ENCODE results near the gene CRYL1. TPM values are rescaled to one million over a fixed set of nuclear protein-coding genes. Genes with fewer than 3 reads are reported as not detected.

The CRYL1 gene
- total and polyA plus RNA-seq, 9 of the 15 experiments (the other 6 are each of a cell fraction or from before 2014, with no cell fraction given) = 1.0 to 6.9 (median 2.4) TPM

DNA sequence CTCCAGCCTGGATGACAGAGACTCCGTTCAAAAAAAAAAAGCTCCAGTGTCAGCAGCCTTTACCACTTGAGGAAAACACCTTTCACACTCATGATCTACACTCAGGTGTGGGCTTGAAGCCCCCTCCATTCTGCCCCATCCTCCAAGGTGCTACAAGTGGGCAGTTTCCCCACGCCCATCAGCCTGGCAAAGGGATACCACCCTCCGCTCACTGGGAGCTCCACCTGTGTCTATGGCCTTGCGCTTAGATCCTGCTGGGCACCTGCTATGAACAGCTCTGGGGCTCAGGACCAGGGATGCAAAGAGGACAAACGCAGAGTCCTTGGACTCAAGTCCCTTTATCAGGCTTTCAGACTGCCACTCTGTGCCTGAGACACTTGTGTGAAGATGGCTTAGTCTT lies 127.8 kb downstream of the CRYL1 start:
- intact Hi-C loops (cut with micrococcal nuclease) = no loop called here
- no peak overlapping the region for H2AFZ ChIP-seq (ENCODE audit: low read depth, low read length)
- no peaks in the 10 kb centered on the region for H3K9me3 ChIP-seq (replicated peaks; ENCODE audit: control insufficient read depth, insufficient read depth, low read depth, low read length)
- no peaks in the 10 kb centered on the region for H4K20me1 ChIP-seq (replicated peaks; ENCODE audit: control insufficient read depth, insufficient read depth, low read length)
- no peak overlapping the region for H3K4me2 ChIP-seq (ENCODE audit: insufficient read depth, low read length)
- no peak overlapping the region for H3K4me3 ChIP-seq
- WGBS (ENCODE audit: insufficient coverage, low coverage, missing lambda C conversion rate) = 0% methylated on average over 2 of the region's 5 CpGs
- no peaks in the 10 kb centered on the region for H3K9me1 ChIP-seq (ENCODE audit: control insufficient read depth, insufficient read depth, low read length)
- no peak overlapping the region for H3K27ac ChIP-seq (ENCODE audit: extremely low read depth, low read depth, low read length)
- H3K4me1 ChIP-seq (replicated peaks in 1 of 2; ENCODE audit: control insufficient read depth in 2 of 2, insufficient read depth in 2 of 2, low read length in 2 of 2) = peaks cover 0 to 9% of the 10 kb centered on the region in 2 experiments; a peak in 2 of 5 replicates
- CTCF ChIA-PET (ENCODE audit: low intra/inter-chr PET ratio) = no interaction called here
- H3K9ac ChIP-seq (ENCODE audit: insufficient read depth in 1 of 2, low read depth in 2 of 2, low read length in 2 of 2) = no peak overlapping the region
- H3K27me3 ChIP-seq (ENCODE audit: control insufficient read depth in 2 of 2, insufficient read depth in 2 of 2, low read length in 2 of 2) = peaks cover 0 to 29% of the 10 kb centered on the region in 2 experiments; a peak in 2 of 5 replicates
- no peaks in the 10 kb centered on the region for H3K36me3 ChIP-seq (ENCODE audit: control insufficient read depth, insufficient read depth, low read length)
- BruUV-seq (replicated peaks) = no TSS peak
- FAIRE-seq (no peak), DNase-seq (ENCODE audit: extremely low read depth in 1 of 4, low spot score in 3 of 4) (no peak), ATAC-seq (no peak)
- in situ Hi-C loops (cut with MboI) = no loop called here
- no peaks in the 10 kb centered on the region for H3K79me2 ChIP-seq (ENCODE audit: control insufficient read depth, insufficient read depth, low read length)
- POLR2A ChIA-PET = interaction anchor here (0.7 kb wide), 1 partner anchor 31 kb away, joined by 3 read pairs; no protein-coding TSS in a partner anchor
- TF ChIP-seq TRIM24 (IDR thresholded peaks at IDR 0.05) = no peak
- no peak for TF ChIP-seq SETDB1 (IDR thresholded peaks at IDR 0.05; ENCODE audit: low read length)
- TF ChIP-seq ZNF121 (CRISPR knock-in tag; conservative IDR thresholded peaks at IDR 0.05) = no peak
- no peak for TF ChIP-seq ZNF23 (CRISPR knock-in tag; IDR thresholded peaks at IDR 0.05)
- TF ChIP-seq ZFX (CRISPR knock-in tag; IDR thresholded peaks at IDR 0.05) = no peak
- no peak for TF ChIP-seq TBL1XR1 (IDR thresholded peaks at IDR 0.05; ENCODE audit: low read length in 2 of 2)
- TF ChIP-seq ZNF263 (CRISPR knock-in tag; IDR thresholded peaks at IDR 0.05; ENCODE audit: borderline replicate concordance) = no peak
- no peak for TF ChIP-seq ZFP1 (CRISPR knock-in tag; IDR thresholded peaks at IDR 0.05)
- TF ChIP-seq ZBTB12 (CRISPR knock-in tag; IDR thresholded peaks at IDR 0.05) = no peak
- TF ChIP-seq XRCC5 (IDR thresholded peaks at IDR 0.05; ENCODE audit: low read depth, low read length) = no peak
- TF ChIP-seq, protein P1, sequence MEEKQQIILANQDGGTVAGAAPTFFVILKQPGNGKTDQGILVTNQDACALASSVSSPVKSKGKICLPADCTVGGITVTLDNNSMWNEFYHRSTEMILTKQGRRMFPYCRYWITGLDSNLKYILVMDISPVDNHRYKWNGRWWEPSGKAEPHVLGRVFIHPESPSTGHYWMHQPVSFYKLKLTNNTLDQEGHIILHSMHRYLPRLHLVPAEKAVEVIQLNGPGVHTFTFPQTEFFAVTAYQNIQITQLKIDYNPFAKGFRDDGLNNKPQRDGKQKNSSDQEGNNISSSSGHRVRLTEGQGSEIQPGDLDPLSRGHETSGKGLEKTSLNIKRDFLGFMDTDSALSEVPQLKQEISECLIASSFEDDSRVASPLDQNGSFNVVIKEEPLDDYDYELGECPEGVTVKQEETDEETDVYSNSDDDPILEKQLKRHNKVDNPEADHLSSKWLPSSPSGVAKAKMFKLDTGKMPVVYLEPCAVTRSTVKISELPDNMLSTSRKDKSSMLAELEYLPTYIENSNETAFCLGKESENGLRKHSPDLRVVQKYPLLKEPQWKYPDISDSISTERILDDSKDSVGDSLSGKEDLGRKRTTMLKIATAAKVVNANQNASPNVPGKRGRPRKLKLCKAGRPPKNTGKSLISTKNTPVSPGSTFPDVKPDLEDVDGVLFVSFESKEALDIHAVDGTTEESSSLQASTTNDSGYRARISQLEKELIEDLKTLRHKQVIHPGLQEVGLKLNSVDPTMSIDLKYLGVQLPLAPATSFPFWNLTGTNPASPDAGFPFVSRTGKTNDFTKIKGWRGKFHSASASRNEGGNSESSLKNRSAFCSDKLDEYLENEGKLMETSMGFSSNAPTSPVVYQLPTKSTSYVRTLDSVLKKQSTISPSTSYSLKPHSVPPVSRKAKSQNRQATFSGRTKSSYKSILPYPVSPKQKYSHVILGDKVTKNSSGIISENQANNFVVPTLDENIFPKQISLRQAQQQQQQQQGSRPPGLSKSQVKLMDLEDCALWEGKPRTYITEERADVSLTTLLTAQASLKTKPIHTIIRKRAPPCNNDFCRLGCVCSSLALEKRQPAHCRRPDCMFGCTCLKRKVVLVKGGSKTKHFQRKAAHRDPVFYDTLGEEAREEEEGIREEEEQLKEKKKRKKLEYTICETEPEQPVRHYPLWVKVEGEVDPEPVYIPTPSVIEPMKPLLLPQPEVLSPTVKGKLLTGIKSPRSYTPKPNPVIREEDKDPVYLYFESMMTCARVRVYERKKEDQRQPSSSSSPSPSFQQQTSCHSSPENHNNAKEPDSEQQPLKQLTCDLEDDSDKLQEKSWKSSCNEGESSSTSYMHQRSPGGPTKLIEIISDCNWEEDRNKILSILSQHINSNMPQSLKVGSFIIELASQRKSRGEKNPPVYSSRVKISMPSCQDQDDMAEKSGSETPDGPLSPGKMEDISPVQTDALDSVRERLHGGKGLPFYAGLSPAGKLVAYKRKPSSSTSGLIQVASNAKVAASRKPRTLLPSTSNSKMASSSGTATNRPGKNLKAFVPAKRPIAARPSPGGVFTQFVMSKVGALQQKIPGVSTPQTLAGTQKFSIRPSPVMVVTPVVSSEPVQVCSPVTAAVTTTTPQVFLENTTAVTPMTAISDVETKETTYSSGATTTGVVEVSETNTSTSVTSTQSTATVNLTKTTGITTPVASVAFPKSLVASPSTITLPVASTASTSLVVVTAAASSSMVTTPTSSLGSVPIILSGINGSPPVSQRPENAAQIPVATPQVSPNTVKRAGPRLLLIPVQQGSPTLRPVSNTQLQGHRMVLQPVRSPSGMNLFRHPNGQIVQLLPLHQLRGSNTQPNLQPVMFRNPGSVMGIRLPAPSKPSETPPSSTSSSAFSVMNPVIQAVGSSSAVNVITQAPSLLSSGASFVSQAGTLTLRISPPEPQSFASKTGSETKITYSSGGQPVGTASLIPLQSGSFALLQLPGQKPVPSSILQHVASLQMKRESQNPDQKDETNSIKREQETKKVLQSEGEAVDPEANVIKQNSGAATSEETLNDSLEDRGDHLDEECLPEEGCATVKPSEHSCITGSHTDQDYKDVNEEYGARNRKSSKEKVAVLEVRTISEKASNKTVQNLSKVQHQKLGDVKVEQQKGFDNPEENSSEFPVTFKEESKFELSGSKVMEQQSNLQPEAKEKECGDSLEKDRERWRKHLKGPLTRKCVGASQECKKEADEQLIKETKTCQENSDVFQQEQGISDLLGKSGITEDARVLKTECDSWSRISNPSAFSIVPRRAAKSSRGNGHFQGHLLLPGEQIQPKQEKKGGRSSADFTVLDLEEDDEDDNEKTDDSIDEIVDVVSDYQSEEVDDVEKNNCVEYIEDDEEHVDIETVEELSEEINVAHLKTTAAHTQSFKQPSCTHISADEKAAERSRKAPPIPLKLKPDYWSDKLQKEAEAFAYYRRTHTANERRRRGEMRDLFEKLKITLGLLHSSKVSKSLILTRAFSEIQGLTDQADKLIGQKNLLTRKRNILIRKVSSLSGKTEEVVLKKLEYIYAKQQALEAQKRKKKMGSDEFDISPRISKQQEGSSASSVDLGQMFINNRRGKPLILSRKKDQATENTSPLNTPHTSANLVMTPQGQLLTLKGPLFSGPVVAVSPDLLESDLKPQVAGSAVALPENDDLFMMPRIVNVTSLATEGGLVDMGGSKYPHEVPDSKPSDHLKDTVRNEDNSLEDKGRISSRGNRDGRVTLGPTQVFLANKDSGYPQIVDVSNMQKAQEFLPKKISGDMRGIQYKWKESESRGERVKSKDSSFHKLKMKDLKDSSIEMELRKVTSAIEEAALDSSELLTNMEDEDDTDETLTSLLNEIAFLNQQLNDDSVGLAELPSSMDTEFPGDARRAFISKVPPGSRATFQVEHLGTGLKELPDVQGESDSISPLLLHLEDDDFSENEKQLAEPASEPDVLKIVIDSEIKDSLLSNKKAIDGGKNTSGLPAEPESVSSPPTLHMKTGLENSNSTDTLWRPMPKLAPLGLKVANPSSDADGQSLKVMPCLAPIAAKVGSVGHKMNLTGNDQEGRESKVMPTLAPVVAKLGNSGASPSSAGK (IDR thresholded peaks at IDR 0.05) = no peak
- no peak for TF ChIP-seq MYNN (IDR thresholded peaks at IDR 0.05)
- no peak for TF ChIP-seq MYNN (CRISPR knock-in tag; IDR thresholded peaks at IDR 0.05)

Measured in K562 (cell line).